Muscle of leg (tissue), 11 donors: ENCODE results near the gene SLC16A14. TPM values are rescaled to one million over a fixed set of nuclear protein-coding genes. Genes with fewer than 3 reads are reported as not detected.

Experiments
- DNase-seq: peaks from one replicate; pipeline ENCODE4 v3.0.0; 2013
- H3K27ac ChIP-seq: one replicate; pipeline ENCODE4 v1.5.1; 2013; ENCODE audit warnings: mild to moderate bottlenecking, low read length, control low read depth
- H3K27me3 ChIP-seq: one replicate; pipeline ENCODE4 v1.6.1; 2013; ENCODE audit warnings: low read length; ENCODE audit not compliant: control insufficient read depth, insufficient read depth
- H3K36me3 ChIP-seq: one replicate; pipeline ENCODE4 v1.6.1; 2013; ENCODE audit warnings: low read length; ENCODE audit not compliant: control insufficient read depth, insufficient read depth
- H3K4me1 ChIP-seq: one replicate; pipeline ENCODE4 v1.6.1; 2013; ENCODE audit warnings: low read length; ENCODE audit not compliant: control insufficient read depth, insufficient read depth
- H3K4me3 ChIP-seq: one replicate; pipeline ENCODE4 v1.5.1; 2013; ENCODE audit warnings: low read length, control low read depth
- H3K9me3 ChIP-seq: replicated peaks from 2 replicates; pipeline ENCODE4 v1.6.1; 2013; ENCODE audit warnings: low read depth, low read length; ENCODE audit not compliant: control insufficient read depth
- WGBS: methylation state at CpG from one replicate; pipeline ENCODE4 v1.1.5; 2013; ENCODE audit warnings: missing lambda C conversion rate; ENCODE audit not compliant: insufficient coverage; 5-methylcytosine and 5-hydroxymethylcytosine counted together
- polyA plus RNA-seq, 8 donors: library from polyadenylated mRNA; unstranded; fragments of 120-200 nt; gene quantifications; one replicate each; pipeline versions ENCODE4 v1.2.1 to v1.2.3, GENCODE V29; 2013; ENCODE audit warnings: inconsistent platforms in 1 of 8, low replicate concordance in 1 of 8; ENCODE audit not compliant: insufficient read length in 8 of 8, insufficient read depth in 1 of 8
- total RNA-seq: library from RNA; stranded (reverse); fragments of 120-200 nt; gene quantifications from one replicate; pipeline ENCODE4 v1.2.4, GENCODE V29; 2013

The SLC16A14 gene
- total and polyA plus RNA-seq, 9 donors, result 2.2 to 5.0 (median 2.9) TPM

DNA sequence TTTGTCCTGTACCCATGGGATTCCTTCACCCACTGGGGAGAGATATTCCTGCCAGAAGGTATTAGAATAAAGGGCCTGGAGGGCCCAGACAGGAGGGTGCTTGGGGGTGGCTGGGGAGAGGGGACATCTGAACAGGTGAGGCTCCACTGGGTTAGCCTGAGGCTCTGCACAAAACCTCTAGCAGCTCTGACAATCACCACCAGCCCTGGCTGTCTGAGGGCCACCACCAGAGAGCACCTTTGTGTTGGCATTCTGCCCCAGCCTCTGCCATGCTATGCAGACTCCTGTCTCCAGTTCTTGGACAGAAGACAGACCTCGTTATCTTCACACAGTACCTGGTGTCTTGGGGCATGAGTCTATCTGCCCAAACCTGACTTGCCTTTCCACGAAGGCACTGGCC is 25.3 kb downstream of the SLC16A14 start:
- H3K4me3 ChIP-seq, result no peak overlapping the region
- no peak for DNase-seq
- no peak overlapping the region for H3K27ac ChIP-seq
- H3K9me3 ChIP-seq, result no peaks in the 10 kb centered on the region
- 96% methylated on average over 2 of the region's 2 CpGs for WGBS
- no peaks in the 10 kb centered on the region for H3K36me3 ChIP-seq
- no peaks in the 10 kb centered on the region for H3K27me3 ChIP-seq
- H3K4me1 ChIP-seq, result no peaks in the 10 kb centered on the region

DNA sequence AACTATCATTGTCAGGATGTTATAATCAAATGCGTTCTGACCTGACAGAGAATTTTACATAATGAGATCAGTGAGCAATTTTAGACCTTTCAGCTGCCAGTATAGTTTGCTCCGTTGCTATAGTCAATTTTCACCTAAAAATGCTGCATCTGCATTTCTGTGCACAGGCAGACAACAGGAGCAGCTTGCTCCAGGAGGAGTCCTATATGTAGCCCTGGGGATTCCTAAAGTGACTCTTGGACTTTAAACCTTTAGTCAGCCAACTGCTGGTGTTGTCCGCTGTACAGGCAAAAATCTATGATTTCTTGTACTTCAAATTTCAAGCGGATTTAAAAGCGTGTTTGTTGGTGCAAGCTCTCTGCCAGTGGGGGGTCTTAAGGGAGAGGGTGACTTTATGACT is 25.7 kb downstream of the SLC16A14 start:
- H3K4me3 ChIP-seq, result no peak overlapping the region
- no peaks in the 10 kb centered on the region for H3K4me1 ChIP-seq
- no peaks in the 10 kb centered on the region for H3K27me3 ChIP-seq
- no peak overlapping the region for H3K27ac ChIP-seq
- H3K9me3 ChIP-seq, result no peaks in the 10 kb centered on the region
- WGBS, result 97% methylated on average over 4 of the region's 5 CpGs
- H3K36me3 ChIP-seq, result no peaks in the 10 kb centered on the region
- no peak for DNase-seq

DNA sequence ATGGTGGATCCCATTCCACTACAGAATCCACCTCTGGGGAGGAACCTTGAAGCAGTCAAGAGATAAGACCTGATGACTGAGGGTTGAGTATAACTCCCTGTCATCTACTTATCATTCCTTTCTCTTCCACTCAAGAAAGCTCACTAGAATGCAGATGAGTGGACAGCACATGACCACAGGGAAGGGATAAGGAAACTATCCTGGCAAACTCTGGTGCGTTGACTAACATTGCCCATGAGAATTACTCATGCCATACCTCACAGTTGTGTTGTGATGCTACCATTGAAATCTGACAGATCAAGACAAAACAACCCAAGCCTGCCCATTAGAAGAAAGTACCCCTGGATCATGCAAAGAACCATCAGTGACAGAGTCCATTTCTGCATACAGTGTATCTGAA is 26.5 kb downstream of the SLC16A14 start:
- H3K36me3 ChIP-seq, result no peaks in the 10 kb centered on the region
- no peaks in the 10 kb centered on the region for H3K27me3 ChIP-seq
- H3K4me3 ChIP-seq, result no peak overlapping the region
- no peak for DNase-seq
- no peaks in the 10 kb centered on the region for H3K9me3 ChIP-seq
- no peak overlapping the region for H3K27ac ChIP-seq
- H3K4me1 ChIP-seq, result no peaks in the 10 kb centered on the region
- 80% methylated on average over 1 of the region's 1 CpG for WGBS

DNA sequence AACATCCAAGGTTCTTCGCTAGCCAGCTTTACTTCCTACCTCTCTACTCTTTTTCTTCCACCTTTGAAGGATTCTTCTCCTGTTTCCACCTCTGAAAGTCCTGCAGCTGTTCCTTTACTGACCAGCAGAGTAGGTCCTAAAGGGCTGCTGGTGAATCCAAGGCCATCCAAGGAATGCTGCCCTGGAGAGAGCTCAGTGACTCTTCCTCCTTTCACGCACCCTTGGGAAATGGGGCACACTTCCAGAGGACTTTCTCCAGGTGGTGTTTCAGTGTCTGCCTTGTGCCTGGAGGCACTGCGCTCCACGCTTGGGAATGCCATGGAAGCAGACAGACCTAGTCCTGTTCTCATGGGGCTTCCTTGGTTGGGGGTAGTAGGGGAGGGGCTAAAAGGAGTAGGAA is 45.4 kb downstream of the SLC16A14 start:
- Histone ChIP-seq H3K27ac (no peak overlapping the region), H3K27me3 (no peaks in the 10 kb centered on the region), H3K9me3 (no peaks in the 10 kb centered on the region), H3K4me1 (no peaks in the 10 kb centered on the region), H3K4me3 (no peak overlapping the region), H3K36me3 (no peaks in the 10 kb centered on the region)
- WGBS, result 96% methylated on average over 4 of the region's 4 CpGs
- no peak for DNase-seq

DNA sequence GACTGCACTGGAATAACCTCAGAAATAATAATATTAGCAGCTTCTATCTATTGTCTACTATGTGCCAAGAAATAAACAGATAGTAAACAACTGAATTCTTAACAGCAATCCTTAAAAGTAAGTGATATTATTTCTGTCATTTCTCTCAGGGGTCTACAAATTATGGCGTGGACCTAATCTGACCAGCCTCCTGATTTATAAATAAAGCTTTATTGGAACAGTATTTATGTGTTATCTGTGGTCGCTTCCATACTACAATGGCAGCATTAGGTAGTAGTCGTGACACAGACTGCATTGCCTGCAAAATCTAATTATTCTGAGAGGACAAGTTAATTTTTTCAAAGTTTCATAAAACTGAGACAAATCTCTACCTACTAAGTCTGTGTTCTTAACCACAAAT is 49.0 kb downstream of the SLC16A14 start:
- no CpG with 5 or more reads among the region's 3 CpGs for WGBS
- H3K27ac ChIP-seq, result no peak overlapping the region
- H3K27me3 ChIP-seq, result no peaks in the 10 kb centered on the region
- no peaks in the 10 kb centered on the region for H3K4me1 ChIP-seq
- DNase-seq, result no peak
- no peak overlapping the region for H3K4me3 ChIP-seq
- H3K9me3 ChIP-seq, result no peaks in the 10 kb centered on the region
- no peaks in the 10 kb centered on the region for H3K36me3 ChIP-seq

DNA sequence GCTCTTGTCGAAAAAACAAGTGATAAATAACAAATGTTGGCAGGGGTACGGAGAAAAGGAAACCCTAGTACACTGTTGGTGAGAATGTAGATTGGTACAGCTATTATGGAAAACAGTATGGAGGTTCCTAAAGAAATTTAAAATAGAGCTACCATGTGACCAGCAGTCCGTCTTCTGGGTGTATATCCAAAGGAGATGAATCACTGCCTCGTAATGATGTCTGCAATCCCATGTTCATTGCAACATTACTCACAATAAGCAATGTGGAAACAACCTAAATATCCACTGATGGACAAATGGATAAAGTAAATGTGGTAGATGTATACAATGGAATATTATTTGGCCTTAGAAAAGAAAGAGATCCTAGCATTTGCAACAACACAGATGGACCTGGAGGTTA is 50.6 kb downstream of the SLC16A14 start:
- no CpG with 5 or more reads among the region's 4 CpGs for WGBS
- H3K36me3 ChIP-seq, result no peaks in the 10 kb centered on the region
- no peak for DNase-seq

DNA sequence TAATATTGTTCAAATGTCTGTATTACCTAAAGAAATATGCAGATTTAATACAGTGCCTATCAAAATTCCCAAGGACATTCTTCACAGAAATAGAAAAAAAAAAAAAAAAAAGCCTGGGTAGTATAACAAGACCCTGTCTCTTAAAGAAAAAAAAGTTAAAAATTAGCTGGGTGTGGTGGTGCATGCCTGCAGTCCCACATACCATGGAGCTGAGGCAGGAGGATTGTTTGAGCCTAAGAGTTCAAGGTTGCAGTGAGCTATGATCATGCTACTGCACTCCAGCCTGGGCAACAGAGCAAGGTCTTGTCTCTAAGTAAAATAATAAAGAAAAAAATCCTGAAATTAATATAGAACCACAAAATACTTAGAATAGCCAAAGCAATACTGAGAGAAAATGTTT is 51.9 kb downstream of the SLC16A14 start:
- H3K4me1 ChIP-seq, result no peaks in the 10 kb centered on the region
- no peak overlapping the region for H3K4me3 ChIP-seq
- no peaks in the 10 kb centered on the region for H3K36me3 ChIP-seq
- no peaks in the 10 kb centered on the region for H3K27me3 ChIP-seq
- H3K9me3 ChIP-seq, result no peaks in the 10 kb centered on the region
- DNase-seq, result no peak
- no peak overlapping the region for H3K27ac ChIP-seq

More for the DNA sequence above, 50.6 kb downstream of the SLC16A14 start:
- no peaks in the 10 kb centered on the region for H3K27me3 ChIP-seq
- no peaks in the 10 kb centered on the region for H3K9me3 ChIP-seq
- no peak overlapping the region for H3K4me3 ChIP-seq
- H3K27ac ChIP-seq, result no peak overlapping the region
- no peaks in the 10 kb centered on the region for H3K4me1 ChIP-seq

DNA sequence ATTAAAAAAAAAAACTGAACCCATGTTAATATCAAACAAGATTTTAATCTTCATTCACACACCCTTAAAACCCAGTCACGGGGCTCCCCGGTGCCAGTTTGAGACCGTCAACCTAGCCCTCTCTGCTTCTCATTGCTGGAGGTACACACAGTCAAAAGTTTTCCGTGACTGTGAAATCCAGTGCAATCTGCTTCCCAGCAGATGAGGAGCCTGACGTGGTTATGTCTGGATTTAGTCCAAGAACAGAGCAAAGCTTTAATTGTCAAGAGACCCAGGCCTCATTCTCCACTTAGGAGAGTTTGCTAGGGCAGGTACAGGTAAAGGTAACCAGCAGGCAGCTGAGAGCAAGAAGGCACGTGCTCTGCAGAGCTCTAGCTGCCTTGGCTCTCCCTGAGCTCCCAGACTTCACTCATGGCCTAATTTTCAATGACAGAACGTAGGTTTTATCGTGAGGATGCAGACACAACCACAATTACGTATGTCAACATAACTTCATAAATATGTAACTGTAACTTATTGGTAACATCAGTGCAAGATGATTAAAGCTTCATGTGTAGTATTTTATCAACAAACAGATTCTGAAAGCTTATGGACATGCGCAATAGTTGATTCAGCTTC is 56.3 kb downstream of the SLC16A14 start:
- no peak overlapping the region for H3K27ac ChIP-seq
- H3K4me1 ChIP-seq, result no peaks in the 10 kb centered on the region
- DNase-seq, result peak; percentile 1
- H3K9me3 ChIP-seq, result no peaks in the 10 kb centered on the region
- H3K27me3 ChIP-seq, result no peaks in the 10 kb centered on the region
- no peak overlapping the region for H3K4me3 ChIP-seq
- no peaks in the 10 kb centered on the region for H3K36me3 ChIP-seq
- WGBS, result 65% methylated on average over 5 of the region's 10 CpGs

DNA sequence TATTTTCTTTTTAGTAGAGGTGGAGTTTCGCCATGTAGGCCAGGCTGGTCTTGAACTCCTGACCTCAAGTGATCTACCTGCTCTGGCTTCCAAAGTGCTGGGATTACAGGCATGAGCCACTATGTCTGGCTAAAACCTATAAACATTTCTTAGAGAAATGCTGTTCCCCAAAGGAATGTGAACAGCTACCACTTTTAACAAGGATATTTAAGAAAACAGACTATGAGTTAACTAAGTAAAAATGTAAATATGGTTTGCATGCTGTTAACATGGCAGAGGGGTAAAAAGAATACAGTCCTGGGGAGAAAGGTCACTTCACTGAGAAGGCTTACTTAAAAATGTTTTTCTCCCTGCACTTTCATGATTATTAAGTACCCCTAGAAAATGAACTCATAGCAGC is 57.1 kb downstream of the SLC16A14 start:
- H3K36me3 ChIP-seq, result no peaks in the 10 kb centered on the region
- no peaks in the 10 kb centered on the region for H3K4me1 ChIP-seq
- no peaks in the 10 kb centered on the region for H3K9me3 ChIP-seq
- no peak for DNase-seq
- no CpG with 5 or more reads among the region's 1 CpG for WGBS
- no peak overlapping the region for H3K4me3 ChIP-seq
- no peak overlapping the region for H3K27ac ChIP-seq
- no peaks in the 10 kb centered on the region for H3K27me3 ChIP-seq

DNA sequence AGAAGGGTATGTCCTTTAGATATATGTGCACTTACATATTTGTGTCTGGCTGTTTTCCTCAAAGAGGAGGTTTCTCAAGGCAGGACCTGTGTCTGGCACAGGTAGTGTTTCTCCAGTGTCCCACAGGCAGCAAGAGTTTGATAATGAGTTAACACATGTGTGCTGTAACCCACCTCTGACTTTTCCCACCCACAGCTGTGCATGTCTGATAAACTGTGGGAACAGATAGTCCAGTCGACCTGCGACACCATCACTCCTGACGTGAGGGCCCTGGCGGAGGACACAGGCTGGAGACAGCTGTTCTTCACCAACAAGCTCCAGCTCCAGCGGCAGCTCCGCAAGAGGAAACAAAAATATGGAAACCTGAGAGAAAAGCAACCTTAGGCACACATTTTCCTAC is 58.2 kb downstream of the SLC16A14 start:
- 79% methylated on average over 4 of the region's 6 CpGs for WGBS

DNA sequence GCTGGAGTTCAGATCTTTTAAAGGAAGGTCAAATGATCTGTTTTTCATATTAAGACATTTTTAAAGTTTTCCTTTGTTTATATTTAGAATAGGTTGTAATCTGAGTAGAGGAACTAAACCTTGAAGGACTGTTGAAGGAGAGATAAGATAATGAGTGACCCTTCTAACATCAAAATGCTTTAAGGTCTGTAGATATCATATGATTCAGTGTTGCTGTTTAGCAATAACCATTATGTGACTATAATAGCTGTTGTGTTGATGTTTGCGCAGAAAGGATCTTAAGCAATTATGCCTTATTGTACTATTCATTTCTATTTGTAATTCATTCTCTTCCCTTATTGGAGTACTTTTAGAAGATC is 60.0 kb downstream of the SLC16A14 start:
- no CpG with 5 or more reads among the region's 1 CpG for WGBS
- no peak overlapping the region for H3K27ac ChIP-seq
- no peaks in the 10 kb centered on the region for H3K9me3 ChIP-seq
- H3K4me1 ChIP-seq, result no peaks in the 10 kb centered on the region
- no peak overlapping the region for H3K4me3 ChIP-seq
- DNase-seq, result no peak
- no peaks in the 10 kb centered on the region for H3K27me3 ChIP-seq
- H3K36me3 ChIP-seq, result no peaks in the 10 kb centered on the region

More for the DNA sequence above, 58.2 kb downstream of the SLC16A14 start:
- H3K4me3 ChIP-seq, result no peak overlapping the region
- no peaks in the 10 kb centered on the region for H3K9me3 ChIP-seq
- no peak overlapping the region for H3K27ac ChIP-seq
- H3K4me1 ChIP-seq, result no peaks in the 10 kb centered on the region
- no peaks in the 10 kb centered on the region for H3K36me3 ChIP-seq
- H3K27me3 ChIP-seq, result no peaks in the 10 kb centered on the region
- no peak for DNase-seq
